ENCODE measurements around the gene CUL1.

GRCh38 chr7:148712678-148713329 lies 14.1 kb downstream of the CUL1 start:
- TF ChIP-seq MAX (IDR thresholded peaks at IDR 0.05) (no peak), CTCF (IDR thresholded peaks at IDR 0.05 in 2 of 3, conservative IDR thresholded peaks at IDR 0.05 in 1 of 3; ENCODE audit: borderline replicate concordance in 1 of 3, insufficient read depth in 1 of 3, low read depth in 2 of 3, low read length in 2 of 3) (no peak), ATF3 (IDR thresholded peaks at IDR 0.05) (no peak), RAD21 (IDR thresholded peaks at IDR 0.05; ENCODE audit: low read depth) (no peak), EGR1 (IDR thresholded peaks at IDR 0.05; ENCODE audit: low read depth) (no peak), POLR2AphosphoS5 (IDR thresholded peaks at IDR 0.05; ENCODE audit: low read depth, low read length) (no peak), EZH2 (IDR thresholded peaks at IDR 0.05) (no peak), EZH2phosphoT487 (IDR thresholded peaks at IDR 0.05; ENCODE audit: borderline replicate concordance) (no peak), CEBPB (IDR thresholded peaks at IDR 0.05; ENCODE audit: low read depth) (no peak)

Measured in HCT116 (cell line).